HG03378 (cell line): ENCODE data around the gene KNCN.

Experiments
- ATAC-seq: cut with Tn5 transposase; IDR thresholded peaks from one replicate; pipeline ENCODE4 v1.9.1; 2021; ENCODE audit warnings: mild to moderate bottlenecking, moderate library complexity; ENCODE audit not compliant: unreplicated experiment

The KNCN gene

DNA sequence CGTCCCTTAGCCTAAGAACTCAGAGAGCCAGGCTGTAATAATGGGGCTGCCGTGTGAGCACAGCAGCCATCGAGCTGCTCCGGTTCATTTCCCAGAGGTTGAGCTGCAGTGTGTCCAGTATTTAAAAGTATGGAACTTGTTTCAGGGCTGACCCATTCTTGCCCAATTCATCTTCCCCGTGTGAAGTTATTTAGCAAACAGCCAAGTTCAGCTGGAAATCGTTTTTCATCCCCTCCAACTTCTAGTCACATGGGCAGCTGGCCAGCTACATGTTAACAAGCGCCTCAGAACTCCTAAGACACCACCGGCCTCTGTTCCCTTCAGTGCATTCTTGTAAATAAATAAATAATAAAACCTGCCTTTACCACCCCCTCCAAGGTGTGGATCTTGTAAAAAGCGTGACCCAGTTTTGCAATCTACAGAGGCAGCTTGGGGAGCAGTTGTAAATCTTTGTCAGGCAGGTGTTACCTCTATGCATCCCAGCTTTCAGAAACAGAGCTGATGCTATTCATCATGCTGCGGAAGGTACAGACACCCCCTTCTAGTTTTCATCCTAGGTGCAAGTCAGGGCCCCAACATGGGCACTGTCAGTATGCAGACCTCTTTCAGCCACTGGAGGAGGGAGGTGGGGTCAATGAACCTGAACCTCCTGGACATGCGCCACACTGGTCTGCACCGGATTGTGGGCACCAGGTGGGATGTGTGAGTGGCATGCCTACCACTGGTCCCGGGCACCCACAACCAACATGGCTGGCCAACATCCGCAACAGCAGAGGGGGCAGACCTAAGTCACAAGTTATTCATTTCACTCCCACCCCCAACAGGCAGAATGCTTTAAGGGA is 18.7 kb upstream of the KNCN start:
- no peak for ATAC-seq

DNA sequence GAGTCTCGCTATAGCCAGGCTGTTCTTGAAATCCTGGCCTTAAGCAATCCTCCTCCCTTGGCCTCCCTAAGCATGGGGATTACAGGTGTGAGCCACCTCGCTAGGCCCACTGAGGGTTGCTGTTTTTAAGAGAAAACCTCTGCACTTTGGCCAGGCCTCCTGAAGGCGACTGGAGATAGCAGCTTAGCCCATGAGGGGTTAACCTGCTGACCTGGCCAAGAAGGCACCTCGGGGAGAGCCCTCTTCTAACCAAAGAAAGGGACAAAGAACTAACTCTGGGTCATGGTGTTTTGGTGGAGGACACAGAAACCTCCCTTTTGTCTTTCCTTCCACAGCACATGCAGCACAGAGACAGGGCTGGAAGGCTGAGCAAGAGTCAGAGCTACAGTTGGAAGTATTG is 17.7 kb upstream of the KNCN start:
- no peak for ATAC-seq

DNA sequence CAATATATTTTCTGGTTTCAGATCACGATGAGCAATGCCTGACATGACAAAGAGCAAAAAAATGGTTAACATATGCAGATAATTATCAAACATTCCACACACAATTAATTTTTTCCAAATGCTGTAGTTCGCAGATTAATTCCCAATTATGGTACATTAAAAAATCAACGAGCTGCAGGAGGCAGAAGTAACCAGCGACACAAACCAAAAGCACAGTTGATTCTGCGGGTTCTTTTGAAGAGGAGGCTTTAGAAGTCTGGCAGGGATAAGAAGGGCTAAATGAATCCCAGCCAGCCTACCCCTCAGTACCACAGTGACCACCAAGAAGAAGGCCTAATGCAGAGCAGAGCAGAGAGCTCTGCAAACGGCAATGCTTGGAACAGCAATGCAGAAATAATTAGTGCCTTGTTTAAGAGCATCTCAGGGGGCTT is 17.0 kb upstream of the KNCN start:
- ATAC-seq: no peak

DNA sequence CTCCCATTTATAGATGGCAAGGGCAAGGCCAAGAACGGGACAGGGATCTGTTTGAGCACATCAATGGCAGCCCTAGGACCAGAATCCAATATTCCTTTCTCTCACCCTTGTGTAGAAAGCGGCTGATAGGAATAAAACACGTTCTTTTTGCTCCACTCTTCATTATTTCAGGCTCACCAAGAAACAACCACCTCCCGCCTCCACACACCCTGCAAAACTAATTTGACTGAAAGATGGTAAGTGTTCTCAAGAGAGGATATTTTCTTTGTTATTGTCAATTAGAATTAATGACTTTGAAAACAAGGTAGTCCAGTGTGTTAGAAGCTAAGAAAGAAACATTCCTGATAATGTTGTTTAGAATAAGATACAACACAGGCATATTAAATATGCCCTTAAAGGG is 11.9 kb upstream of the KNCN start:
- no peak for ATAC-seq

DNA sequence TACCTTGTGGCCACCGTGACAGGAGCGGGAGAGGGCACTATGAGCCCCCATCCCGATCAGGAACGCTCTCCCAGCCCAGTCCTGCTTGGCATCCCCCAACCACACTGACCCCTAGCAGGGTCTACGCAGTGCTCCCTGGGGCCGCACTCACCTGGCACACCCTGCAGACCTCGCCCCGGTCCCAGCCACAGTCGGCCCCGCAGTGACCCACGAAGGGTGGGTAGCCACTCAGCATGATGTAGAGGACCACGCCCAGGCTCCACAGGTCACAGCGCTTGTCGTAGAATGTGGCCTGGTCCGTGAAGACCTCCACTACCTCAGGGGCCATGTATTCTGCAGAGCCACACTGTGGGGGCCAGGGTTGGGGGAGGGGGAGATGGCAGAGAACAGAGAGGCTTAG is 11.1 kb upstream of the KNCN start:
- no peak for ATAC-seq

DNA sequence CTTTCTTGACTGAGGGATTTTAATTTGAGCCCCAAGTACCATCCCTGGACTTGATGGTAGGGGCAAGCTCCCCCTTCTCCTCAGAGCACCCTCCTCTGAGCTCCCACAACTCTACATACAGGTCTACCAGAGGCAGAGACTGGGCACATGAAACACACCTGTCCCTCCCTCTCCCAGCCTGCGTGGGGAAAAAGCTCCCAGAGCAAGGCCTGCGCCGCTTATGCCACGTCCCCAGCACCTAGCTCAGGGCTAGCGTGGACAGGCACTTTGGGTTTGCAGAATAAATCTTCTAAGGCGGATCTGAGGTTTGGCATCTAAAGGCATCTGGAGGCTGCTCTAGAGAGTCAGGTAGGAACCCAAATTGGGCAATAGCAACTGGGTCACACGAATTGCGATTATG is 7.5 kb upstream of the KNCN start:
- no peak for ATAC-seq

DNA sequence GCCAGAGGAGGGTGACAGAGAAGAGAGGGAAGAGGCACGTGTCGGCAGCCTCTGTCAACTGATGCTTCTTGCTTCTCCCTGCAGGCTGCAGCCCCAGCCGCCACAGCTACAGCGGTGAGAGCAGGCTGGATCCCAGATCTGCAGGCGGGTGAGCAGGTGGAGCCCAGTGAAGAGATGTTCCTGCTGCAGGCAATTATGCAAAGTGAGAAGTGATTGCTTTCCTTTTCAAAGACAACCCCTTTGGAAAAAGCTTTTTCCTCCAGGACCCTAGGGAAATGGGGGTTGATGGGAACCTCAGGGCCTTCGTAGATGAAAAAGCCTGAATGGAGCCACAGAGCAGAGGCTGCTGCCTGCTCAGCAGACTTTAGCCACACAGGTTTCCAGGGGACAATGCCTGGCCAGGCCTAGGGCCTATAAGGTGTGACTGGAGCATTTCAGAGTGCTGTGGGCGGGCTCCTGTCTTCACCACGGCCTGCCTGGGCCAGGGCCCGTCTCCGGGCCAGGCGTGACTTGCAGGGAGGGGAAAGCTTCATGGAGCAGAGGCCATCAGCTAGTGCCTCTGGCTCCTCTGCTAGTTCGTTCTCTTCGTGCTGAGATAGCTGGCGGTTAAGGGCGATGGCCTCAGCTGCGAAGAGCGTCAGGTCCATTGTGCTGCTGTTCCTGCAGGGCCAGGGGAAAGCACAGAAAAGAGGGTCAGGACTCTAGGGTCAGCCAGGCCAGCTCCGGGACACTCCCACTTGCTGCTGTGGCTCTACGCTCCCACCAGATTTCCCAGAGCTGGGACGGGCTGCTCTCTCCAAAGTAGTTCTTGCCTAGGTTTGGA is 6.9 kb upstream of the KNCN start:
- ATAC-seq: no peak

DNA sequence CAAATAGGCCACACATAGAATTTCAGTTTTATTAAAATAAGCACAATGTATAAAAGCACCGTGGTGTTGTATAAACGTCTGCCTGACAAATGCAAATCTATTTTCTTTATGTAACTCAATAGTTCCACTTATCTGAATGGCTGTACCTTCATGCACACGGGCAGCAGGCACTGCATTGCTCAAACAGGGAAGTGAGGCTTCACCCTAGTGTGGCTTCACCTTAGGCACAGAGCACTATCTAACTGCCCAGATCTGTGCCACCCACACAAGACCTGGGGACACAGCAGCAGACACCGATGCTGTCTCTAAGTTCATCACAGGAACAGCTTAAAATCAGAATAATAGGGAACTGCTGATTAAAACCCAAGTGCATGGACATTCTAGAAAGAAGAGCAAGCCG is 6.0 kb upstream of the KNCN start:
- no peak for ATAC-seq

DNA sequence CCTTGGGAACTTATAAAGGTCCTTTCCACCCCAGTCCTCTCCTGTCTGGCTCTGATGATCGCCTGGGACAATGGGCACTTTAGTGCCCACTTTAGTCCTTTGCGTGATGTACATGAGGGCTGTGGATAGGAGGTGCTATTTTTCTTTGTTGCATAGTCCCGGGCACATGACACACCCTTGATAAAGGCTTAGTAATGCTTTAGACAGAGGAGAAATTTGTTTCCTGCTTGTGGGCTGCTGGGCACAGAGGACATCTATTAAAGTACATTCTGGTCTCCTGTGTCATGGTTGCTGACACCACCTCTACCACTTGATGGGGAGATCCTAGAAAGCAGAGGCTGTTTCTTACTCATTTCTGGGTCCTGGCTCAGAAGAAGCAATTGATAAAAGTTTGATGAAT is 5.4 kb upstream of the KNCN start:
- ATAC-seq: no peak

DNA sequence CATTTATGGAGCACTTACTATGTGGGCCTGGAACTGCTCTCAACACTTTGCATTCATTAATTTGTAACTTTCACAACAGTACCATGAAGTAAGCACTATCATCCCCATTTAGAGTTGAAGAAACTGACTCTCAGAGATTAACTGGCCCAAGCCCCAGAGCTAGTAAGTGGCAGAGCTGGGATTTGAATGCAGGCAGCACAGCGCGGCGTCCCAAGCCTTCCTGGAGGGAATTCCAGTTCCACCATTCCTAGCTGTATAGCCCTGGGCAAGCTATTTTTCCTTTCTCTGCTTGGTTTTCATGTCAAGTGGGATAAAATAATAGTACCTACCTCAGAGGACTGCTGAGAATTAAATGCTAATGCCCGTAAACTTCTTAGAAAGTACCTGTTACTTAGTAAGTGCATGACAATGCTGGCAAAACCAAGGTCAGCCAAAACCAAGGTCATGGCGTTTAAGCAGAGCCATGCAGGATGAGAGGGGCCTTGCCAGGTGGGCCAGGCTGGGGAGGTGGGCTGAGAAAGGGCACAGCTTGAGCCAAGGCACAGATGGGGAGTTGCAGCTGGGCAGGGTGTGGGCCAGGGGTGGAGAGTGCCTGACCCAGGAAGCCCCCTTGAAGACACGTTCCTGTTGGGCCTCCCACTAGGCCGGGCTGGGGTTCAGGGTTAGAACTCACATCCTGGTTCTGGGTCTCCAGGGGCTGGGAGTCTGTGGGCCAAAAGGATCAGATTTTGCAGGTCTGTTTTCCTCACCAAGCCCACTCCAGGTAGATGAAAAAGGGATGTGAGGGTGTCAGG is 4.6 kb upstream of the KNCN start:
- no peak for ATAC-seq

DNA sequence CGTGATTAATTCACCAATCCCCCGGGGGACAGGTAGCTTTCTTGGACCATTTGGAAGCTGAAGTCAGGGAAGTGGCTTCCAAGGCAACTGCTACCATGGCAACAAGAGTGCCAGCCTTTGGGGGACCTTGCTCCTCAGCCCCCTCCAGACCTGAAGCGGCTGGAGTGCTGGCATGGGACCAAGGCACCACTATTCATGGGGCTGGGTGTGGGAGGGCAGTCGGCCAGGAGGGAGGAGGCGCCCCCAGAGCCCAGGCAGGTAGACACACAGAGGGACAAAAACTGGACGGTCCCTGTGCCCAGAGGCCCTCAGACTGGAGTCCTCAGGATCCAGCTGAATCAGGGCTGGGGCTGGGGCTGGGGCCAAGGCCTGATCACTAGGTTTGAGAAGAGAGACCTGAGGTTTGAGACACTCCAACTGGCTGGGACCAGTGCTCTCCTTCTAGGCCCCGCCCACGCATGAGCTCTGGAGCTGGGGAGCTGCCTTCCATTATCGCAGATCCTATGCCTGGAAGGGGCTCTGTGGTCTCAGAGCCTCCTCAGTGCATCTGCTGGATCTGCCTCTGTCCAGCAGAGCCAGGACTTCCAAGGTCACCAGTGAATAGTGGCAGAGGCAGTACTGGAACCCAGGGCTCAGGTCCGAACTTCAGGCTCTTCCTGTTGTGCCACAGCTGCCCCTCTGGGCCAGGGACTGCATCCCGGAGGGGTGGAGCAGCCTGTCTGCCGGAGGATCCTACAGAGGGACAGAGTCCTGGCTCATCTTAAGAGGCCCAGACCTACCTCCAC is 3.3 kb upstream of the KNCN start:
- no peak for ATAC-seq

DNA sequence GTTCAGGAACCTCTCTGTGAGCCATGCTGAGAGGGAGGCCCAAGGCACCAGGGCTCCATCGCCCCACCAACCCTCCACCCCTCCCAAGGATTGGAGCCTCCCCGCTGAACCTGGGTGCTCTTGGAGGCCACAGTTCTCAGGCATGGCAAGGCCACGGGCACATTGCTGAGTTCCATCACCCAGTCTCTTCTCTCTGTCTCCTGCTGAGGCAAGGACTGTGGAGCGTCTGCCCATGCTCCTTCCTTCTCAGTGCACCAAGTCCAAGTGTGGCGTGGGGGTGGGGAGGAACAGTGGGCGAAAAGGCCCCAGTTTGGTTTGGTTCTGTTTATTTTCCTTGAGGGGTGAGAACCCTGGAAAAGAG is 2.8 kb upstream of the KNCN start:
- no peak for ATAC-seq

DNA sequence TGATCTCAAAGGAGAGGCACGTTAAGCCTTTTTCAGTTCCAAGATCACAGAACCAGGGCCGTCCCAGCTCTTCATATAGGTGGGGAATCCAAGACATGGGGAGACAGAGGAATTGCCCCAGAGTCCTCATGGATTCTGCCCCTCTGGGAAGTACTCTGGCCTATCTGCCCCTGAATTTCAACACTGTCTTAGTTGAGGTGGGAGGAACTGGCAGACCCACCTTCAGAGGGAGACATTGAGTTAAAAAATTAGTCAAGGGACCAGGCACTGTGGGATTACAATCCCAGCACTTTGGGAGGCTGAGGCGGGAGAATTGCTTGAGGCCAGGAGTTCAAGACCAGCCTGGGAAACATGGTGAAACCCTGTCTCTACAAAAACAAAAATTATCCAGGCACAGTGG is 2.1 kb upstream of the KNCN start:
- ATAC-seq: no peak

DNA sequence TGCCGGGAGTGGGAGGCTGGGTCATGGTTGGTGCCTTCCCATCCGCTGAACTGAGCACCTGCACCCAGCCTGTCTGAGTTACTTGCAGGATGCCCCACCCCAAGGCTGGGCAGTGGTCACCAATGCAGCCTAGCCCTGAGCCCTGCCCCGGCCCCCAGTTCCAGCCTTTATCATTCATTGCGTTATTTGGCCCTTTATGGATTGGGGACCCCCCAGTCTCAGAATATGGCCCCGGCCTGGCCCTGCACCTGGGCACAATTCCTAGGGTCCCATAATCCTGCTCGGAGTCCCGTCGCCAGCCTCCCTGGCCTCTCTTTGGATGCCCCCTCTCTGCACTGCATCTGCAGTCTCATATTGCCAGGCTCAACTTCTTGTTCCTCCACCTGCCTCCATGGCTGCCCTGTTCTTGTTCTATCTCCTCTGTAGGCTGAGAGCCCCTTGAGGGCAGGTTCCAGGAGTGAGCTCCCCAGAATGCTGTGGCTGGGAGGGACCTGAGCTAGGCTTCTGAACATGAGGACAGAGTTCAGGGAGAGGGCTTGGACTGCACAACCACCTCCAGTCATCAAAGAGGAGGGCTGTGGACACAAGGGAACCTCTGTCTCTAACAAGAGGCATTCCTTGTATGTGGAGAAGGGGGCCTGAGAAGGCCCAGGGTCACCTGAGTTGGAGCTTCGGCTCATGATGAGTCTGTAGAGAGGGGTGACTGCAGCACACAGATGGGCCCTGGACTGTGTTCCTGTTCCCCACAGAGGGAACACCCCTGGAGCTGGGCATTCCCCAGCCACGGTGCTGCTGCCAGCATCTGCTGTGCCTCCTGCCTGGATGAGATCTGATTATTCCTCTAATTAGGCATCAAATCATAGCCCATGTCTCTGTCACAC is 1.1 kb upstream of the KNCN start:
- ATAC-seq: no peak

DNA sequence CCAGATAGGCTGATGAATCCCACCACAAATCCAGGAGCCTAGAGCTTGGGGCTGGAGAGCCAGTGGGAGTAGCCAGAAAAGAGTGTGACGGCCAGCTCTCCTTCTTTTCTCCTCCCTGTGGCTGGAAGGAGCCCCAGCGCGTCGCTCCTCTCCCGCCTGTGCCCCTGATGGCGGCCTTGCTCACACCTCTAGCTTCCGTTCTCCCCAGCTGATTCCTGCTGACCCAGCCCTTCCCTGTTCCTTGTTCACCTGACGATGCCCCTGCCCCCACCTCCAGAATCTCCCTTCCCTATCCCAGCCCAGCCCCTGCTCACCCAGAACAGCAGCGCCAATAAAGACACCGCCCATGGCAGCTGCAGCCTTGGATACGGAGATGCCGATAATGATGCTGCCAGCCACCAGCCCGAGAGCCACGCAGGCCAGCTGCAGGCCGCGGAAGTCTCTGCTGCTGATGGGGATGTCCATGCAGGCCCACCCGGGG is 656 bp downstream of the KNCN start:
- no peak for ATAC-seq

DNA sequence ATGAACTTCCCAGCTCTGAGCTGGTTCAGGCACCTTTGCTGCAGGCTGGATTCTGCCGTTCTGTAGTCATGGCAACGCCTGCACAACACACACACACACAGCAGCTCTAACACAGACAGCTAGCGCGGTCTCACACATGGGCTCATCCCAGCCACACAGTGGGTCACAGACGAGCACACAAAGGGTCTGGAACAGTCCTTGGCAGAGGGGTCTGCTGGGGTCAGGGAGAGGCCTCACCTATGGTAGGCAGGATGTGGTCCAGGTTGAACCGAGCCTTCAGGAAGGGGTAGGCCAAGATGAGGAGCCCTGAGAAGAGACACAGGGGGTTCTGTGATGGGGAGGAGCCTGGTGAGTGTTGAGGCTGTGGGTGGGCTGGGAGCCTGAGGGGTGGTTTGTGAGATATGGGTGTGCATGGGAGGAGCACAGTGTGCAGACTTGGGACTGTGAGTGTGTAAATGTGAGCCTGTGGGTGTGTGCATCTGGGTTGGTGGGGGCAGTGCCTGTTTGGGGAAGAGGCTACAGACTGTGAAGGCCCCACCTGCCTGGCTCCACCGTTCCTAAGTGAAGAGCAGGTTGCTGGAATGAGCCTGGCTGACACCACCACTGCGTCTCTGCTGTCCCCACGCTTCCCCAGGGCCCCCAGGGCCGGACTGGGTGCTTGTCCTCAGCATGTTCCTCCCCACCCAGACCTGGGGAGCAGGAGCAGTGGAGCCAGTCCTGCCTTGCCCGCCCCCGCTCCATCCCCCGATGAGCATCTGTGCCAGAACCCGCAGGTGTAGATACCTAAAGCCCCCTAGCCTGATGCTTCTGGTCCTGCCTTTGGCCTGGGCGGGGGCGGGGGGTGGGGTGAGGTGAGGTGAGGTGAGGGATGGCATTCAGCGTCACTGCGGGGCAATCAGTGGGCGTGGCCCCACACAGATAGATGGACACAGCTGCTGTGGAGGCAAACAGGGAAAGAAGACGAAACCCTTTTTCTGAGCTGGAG is 1.5 kb downstream of the KNCN start:
- ATAC-seq: no peak

DNA sequence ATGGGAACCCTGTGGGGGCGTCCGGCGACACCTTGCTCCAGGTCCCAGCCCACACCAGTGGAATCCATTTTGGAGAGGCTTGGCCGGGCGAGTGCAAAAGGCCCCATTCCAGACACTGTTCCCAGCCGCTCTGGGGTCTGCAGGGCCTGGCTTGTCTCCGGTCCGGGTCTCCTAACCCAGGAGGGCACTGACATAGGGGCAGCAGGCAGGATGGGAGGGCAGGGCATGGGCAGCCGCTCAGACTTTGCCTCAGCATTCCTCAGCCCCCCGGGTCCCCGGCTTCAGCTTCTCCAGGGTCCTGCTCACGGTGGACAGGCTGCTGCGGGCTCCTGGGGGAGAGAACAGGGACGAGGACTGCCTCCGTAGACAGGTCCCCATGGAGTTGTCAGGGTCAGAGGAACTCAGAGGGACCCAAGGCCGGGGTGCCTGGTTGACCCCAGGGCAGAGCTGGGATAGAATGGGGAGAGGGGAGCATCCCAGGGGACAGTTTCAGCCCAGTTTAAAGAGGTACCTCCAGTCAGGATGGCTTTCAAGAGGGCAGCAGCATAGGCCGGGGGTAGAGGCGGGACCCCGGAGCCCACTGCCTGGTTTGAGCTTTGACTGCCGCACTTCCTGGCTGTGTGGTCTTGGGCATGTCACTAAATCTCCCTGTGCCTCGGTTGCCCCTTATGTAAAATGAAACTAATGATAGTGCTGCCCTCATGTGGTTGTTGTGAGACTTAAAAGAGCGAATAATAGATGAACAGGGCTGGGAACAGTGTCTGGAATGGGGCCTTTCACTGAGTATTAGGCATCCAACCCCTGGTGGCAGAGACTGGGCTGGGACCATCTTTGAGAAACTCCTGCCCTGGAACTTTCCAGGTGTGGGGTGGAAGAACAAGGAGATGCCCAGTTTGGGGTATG is 3.7 kb downstream of the KNCN start:
- ATAC-seq: no peak
